Mesodermal cell (in vitro differentiated cells): Measurements from ENCODE around the gene RASSF5.
A peak's percentile ranks its signal among the peaks of the same experiment; 100 is the strongest.
"Not testable (repeated sequence)": the region's sequence is repeated elsewhere in the genome, so short reads cannot be mapped to it uniquely, and the experiment has no call there.

Experiments used
- H3K27ac ChIP-seq: 2 replicates; pipeline ENCODE4 v1.7.0; 2013; ENCODE audit warnings: mild to moderate bottlenecking, low read depth, low read length, moderate library complexity; ENCODE audit not compliant: severe bottlenecking
- H3K36me3 ChIP-seq: 2 replicates; pipeline ENCODE4 v1.7.1; 2013; ENCODE audit warnings: mild to moderate bottlenecking, low read length, moderate library complexity; ENCODE audit not compliant: control insufficient read depth, insufficient read depth
- H3K4me1 ChIP-seq: one replicate; pipeline ENCODE4 v1.7.1; 2013; ENCODE audit warnings: mild to moderate bottlenecking, low read length; ENCODE audit not compliant: insufficient read depth, control insufficient read depth, poor library complexity, severe bottlenecking
- H3K4me3 ChIP-seq: 2 replicates; pipeline ENCODE4 v1.7.0; 2013; ENCODE audit warnings: low read length, control low read depth, mild to moderate bottlenecking; ENCODE audit not compliant: insufficient read depth, poor library complexity, severe bottlenecking; ENCODE audit errors: extremely low read depth
- H3K9me3 ChIP-seq: 2 replicates; pipeline ENCODE4 v1.7.1; 2013; ENCODE audit warnings: mild to moderate bottlenecking, low read length, moderate library complexity; ENCODE audit not compliant: control insufficient read depth
- WGBS, 2 experiments: methylation state at CpG; one replicate each; pipeline ENCODE4 v1.1.5; 2013; ENCODE audit warnings: missing lambda C conversion rate in 2 of 2; ENCODE audit not compliant: insufficient coverage in 2 of 2; 5-methylcytosine and 5-hydroxymethylcytosine counted together

Gene RASSF5

GRCh38 chr1:206604861-206605260 is 97.5 kb downstream of the RASSF5 start:
- WGBS, 2 experiments = 97 to 100% methylated on average over 5 of the region's 5 CpGs
- H3K27ac ChIP-seq = no peak overlapping the region
- H3K4me1 ChIP-seq = no peaks in the 10 kb centered on the region
- H3K36me3 ChIP-seq = peaks cover 75% of the 10 kb centered on the region
- H3K9me3 ChIP-seq = no peaks in the 10 kb centered on the region
- H3K4me3 ChIP-seq = no peak overlapping the region

- H3K36me3 ChIP-seq = peaks cover 59% of the 10 kb centered on the region
- no peaks in the 10 kb centered on the region for H3K9me3 ChIP-seq
- H3K27ac ChIP-seq = no peak overlapping the region
- no CpG with 5 or more reads among the region's 3 CpGs for WGBS, 2 experiments
- peaks cover 3% of the 10 kb centered on the region for H3K4me1 ChIP-seq
- H3K4me3 ChIP-seq = no peak overlapping the region
These were observed 99.5 kb downstream of the RASSF5 start for GRCh38 chr1:206606867-206607266.

GRCh38 chr1:206608108-206608698 is 100.9 kb downstream of the RASSF5 start:
- H3K4me1 ChIP-seq = peaks cover 3% of the 10 kb centered on the region
- peaks cover 46% of the 10 kb centered on the region for H3K36me3 ChIP-seq
- 70 to 78% methylated on average over 1 to 2 of the region's 7 CpGs for WGBS, 2 experiments
- no peak overlapping the region for H3K27ac ChIP-seq
- H3K4me3 ChIP-seq = no peak overlapping the region
- no peaks in the 10 kb centered on the region for H3K9me3 ChIP-seq

GRCh38 chr1:206609229-206609991 is 102.1 kb downstream of the RASSF5 start:
- 86 to 100% methylated on average over 1 to 3 of the region's 4 CpGs for WGBS, 2 experiments
- Histone ChIP-seq H3K4me1 (peaks cover 3% of the 10 kb centered on the region), H3K36me3 (peaks cover 35% of the 10 kb centered on the region), H3K4me3 (no peak overlapping the region), H3K27ac (no peak overlapping the region), H3K9me3 (no peaks in the 10 kb centered on the region)

- Histone ChIP-seq H3K9me3 (no peaks in the 10 kb centered on the region), H3K4me3 (peak within 1 kb of the TSS; percentile 73), H3K27ac (peak within 1 kb of the TSS; percentile 94), H3K4me1 (peaks cover 3% of the 10 kb centered on the region), H3K36me3 (peaks cover 13% of the 10 kb centered on the region)
- WGBS, 2 experiments = 13 to 18% methylated on average over 32 to 44 of the region's 48 CpGs
These were observed 105.0 kb downstream of the RASSF5 start, which contains the start of gene EIF2D for GRCh38 chr1:206612129-206612876. Gene EIF2D (minus strand): TSS chr1:206612465. CDS start chr1:206612342, 123 bp downstream.

GRCh38 chr1:206626396-206626795 is 119.1 kb downstream of the RASSF5 start:
- H3K36me3 ChIP-seq, H3K4me1 ChIP-seq, H3K9me3 ChIP-seq, H3K4me3 ChIP-seq, H3K27ac ChIP-seq: not testable (repeated sequence)
- 100% methylated on average over 2 of the region's 2 CpGs; no CpG with 5 or more reads in 1 of the 2 experiments for WGBS, 2 experiments

- H3K4me1 ChIP-seq = peaks cover 4% of the 10 kb centered on the region
- H3K36me3 ChIP-seq = no peaks in the 10 kb centered on the region
- H3K9me3 ChIP-seq = no peaks in the 10 kb centered on the region
- H3K4me3 ChIP-seq = no peak overlapping the region
- WGBS, 2 experiments = 78 to 83% methylated on average over 1 of the region's 1 CpG
- no peak overlapping the region for H3K27ac ChIP-seq
These were observed 121.6 kb downstream of the RASSF5 start for GRCh38 chr1:206628916-206629315.

- Histone ChIP-seq H3K4me3 (no peak overlapping the region), H3K36me3 (no peaks in the 10 kb centered on the region), H3K27ac (no peak overlapping the region), H3K9me3 (no peaks in the 10 kb centered on the region), H3K4me1 (peaks cover 7% of the 10 kb centered on the region)
- 7 to 20% methylated on average over 3 to 4 of the region's 4 CpGs for WGBS, 2 experiments
These were observed 123.8 kb downstream of the RASSF5 start for GRCh38 chr1:206631085-206631509.

GRCh38 chr1:206633708-206634121 is 126.4 kb downstream of the RASSF5 start:
- Histone ChIP-seq H3K27ac (no peak overlapping the region), H3K36me3 (peaks cover 6% of the 10 kb centered on the region), H3K9me3 (no peaks in the 10 kb centered on the region), H3K4me3 (no peak overlapping the region), H3K4me1 (peaks cover 7% of the 10 kb centered on the region)
- 75 to 83% methylated on average over 5 to 6 of the region's 9 CpGs for WGBS, 2 experiments

- Histone ChIP-seq H3K9me3 (no peaks in the 10 kb centered on the region), H3K27ac (peak overlapping the region; percentile 62), H3K36me3 (peaks cover 14% of the 10 kb centered on the region), H3K4me1 (peaks cover 7% of the 10 kb centered on the region), H3K4me3 (peak overlapping the region; percentile 85)
- WGBS, 2 experiments = 28 to 31% methylated on average over 19 of the region's 26 CpGs
These were observed 127.2 kb downstream of the RASSF5 start for GRCh38 chr1:206634365-206635079.
